ENCODE results near the gene LGMN.

LGMN gene

DNA sequence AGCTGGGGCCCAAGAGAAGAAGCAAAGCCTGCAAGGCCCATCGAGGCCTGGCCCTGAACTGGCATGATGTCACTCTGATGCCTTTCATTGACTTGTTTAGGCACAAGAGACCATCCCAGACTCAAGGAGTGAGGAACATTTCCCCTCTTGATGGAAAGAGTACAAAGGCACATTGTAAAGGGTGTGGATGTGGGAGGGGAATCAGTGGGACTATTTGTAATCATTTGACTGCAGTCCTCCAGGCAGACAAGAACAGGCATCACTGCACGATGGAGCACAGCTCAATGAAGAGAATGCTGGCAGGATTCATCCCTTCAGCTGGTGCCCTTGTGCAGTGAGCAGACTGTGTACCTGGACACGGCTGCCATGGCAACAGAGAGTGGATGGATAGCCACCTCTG, 87.9 kb downstream of the LGMN start:
- no peak overlapping the region for H3K4me3 ChIP-seq (ENCODE audit: low read length)
- no peak for DNase-seq (ENCODE audit: low read depth, low spot score)

DNA sequence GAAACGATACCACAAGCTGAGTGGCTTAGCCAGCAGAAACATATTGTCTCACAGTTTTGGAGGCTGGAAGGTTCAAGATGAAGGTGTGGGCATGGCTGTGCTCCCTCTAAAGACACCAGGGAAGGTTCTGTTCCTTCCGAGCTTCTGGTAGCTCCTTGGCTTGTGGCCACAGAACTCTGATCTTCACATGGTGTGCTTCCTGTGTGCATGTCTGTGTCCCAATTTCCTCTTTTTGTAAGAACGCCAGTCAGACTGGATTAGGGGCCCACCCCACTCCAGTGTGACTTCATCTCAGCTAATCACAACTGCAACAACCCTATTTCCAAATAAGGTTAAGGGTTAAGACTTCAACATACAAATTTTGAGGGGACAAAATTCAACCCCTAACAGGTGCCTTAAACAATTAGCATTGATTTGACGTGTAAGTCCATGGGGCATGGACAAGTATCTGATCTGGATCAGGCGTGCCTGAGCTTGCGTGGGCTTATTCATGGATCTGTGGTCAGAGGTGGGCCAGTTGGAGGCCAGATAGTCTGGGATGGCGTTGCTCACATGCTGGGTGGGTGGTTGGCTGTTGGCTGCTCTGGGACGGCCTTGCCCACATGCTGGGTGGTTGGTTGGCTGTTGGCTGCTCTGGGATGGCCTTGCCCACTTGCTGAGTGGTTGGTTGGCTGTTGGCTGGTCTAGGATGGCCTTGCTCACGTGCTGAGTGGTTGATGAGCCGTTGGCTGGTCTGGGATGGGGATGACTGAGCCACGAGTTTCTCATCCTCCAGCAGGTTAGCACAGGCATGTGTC, 88.5 kb downstream of the LGMN start:
- peak; percentile 38 for DNase-seq (ENCODE audit: low read depth, low spot score)
- no peak overlapping the region for H3K4me3 ChIP-seq (ENCODE audit: low read length)

DNA sequence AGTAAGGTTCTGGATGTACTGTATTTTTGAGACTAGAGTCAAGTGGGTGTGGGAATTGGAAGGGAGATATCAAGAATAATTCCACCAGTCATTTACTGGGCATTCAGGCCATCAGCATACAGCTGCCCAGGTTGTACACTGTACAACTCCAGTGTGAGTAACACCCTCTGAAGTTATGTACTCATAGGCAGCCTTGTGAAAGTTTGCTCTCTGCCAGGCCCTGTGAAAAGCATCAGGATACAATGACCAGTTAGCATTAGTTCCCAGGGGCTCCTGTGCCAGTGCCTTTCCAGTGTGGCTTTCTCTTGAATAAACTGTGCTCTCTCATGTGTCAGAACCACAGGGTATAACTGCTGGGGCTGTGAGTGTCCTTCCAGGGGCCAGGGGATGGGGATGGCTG, 89.7 kb downstream of the LGMN start:
- no peak for DNase-seq (ENCODE audit: low read depth, low spot score)
- H3K4me3 ChIP-seq (ENCODE audit: low read length): no peak overlapping the region

DNA sequence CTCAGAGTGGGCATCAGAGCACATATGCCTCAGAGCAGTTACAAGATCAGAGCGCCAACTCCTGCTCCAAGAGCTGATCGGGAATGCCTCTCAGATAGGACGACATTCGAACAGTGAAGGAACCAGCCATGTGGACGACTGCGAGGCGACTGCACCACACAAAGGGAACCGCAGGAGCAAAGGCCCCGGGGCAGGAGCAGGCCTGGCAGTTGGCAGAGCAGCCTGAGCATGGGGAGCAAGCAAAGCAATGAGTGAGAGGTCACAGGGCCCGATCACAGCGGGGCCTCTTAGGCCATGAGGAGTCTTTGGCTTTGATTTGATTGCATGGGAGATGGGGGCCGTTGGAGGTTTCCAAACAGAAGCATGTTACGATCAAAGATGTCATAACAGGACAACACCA, 90.3 kb downstream of the LGMN start:
- DNase-seq (ENCODE audit: low read depth, low spot score): no peak
- no peak overlapping the region for H3K4me3 ChIP-seq (ENCODE audit: low read length)

DNA sequence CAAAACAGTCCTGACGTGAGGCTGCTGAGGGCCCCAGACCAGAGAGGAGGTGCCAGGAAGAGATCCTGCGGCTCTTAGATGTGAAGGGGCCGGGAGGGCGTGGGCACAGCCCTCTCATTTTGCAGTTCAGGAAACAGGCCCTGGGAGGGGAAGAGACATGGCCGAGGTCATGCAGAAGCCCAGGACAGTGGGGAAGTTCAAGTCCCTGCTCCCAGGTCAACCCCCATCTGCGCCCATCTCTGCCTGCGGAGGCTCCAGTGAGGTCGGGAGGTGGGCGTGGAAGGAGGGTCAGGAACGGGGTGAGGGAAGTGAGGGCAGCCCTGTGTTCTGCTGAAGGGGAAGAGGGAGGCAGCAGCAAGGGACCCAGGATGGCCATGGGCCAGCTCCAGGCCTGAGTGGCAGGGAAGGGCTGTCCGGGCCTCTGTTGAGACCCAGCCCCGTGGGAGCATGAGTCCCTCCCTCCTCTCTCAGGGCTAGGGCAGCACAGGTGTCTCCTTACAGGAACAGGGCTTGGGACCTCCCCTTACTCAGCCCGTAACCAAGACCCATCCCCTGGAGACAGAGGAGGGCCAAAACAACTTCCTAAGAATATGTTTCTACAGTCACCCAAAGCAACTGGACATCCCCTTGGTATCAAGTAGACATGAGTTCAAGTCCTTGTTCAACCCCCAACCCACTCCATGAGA, 90.8 kb downstream of the LGMN start:
- H3K4me3 ChIP-seq (ENCODE audit: low read length): no peak overlapping the region
- DNase-seq (ENCODE audit: low read depth, low spot score): no peak

DNA sequence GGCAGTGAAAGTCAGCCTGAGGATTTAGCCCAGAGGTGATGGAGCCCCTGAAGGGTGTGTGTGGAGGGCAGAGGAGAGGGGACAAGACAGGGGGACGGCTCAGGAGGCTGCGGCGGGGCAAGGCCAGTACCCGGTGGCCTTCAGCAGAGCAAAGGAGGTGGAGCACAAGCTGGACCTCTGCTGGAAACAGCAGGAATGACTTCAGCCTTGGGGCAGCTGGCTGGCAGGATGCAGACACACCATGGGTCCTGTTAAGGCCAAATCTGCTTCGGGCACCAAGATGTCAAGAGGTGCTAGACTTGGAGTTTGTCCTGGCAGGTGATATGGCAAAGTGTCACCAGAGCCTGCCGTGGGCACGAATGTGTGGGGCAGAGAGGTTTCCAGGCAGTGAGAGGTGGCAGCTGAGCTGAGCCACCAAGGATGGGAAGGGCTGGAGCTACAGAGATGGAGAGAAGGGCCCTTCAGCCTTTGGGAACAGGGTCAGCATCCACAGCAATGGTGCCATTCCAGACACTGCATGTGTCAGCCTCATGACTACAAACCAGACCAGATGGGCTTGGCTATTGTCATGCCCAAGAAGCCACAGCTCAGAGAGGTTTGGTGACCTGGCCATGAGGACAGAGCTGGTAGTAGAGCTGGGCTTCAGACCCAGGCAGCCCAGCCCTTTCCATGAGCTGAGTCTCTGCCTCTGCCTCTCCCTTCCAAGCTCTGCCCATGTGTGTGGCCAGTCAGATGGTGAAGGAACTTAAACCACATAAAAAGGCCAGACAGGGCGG, 91.9 kb downstream of the LGMN start:
- DNase-seq (ENCODE audit: low read depth, low spot score): no peak
- H3K4me3 ChIP-seq (ENCODE audit: low read length): no peak overlapping the region

DNA sequence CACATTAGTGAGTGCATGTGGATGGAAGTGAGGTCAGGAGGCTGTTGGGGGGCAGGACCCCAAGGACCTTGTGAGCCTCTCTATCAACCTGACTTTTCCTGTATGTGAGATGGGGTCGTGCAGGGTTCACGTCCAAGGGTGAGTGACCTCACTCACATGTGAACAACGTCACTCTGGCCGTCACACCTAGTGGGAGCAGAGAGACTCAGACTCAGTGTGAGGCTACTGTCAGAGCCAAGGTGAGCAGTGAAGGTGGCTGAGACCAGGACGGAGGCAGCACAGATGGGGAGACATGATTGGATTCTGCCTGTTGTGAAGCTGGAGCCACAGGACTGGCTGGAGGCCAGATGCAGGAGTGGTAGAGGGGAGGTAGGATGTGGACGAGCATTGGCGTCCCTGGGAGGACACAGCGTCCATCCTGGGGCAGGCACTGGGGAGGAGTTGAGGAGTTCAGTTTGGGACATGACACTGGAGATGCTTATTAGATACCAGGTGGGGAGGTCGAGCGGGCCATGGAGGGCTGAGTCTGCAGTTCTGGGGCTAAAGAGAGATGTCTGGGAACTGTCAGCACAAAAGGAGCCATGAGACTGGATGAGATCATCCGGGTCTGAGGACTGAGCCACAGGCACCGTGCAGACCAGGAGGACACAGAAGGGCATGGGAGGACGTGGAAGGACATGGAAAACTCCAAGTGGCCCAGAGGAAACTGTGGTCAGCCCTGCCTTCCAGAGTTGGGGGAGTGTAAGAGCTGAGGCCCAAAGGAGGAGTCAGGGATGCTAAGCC, 92.8 kb downstream of the LGMN start:
- no peak for DNase-seq (ENCODE audit: low read depth, low spot score)
- H3K4me3 ChIP-seq (ENCODE audit: low read length): no peak overlapping the region

DNA sequence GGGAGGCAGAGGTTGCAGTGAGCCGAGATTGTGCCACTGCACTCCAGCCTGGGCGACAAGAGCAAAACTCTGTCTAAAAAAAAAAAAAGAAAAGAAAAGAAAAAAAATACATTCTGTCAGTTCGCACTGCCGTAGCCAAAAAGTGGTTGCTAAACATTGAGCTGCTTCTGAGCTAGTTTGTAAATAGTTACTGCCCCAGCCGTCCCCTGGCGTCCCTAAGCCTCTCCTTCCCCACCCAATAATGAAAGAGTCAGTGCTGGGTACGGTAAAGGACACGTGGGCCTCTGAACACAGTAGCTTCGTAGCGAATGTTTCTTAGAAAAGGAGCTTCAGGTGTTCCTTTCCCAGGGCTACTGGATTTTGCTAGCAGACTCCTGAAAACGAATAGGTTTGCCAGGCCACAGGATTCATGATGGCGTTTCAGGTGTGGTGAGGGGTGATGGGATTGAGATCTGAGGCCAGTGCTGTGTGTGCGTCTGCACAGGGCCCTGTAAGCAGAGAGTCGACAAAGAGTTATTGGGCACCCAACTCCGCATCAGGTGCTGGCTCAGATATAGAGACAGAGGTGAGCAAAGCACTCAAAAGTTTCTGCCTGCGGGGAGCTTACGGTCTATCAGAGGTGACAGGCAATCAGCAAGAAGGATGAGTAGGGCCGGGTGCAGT, 94.1 kb downstream of the LGMN start:
- no peak overlapping the region for H3K4me3 ChIP-seq (ENCODE audit: low read length)
- DNase-seq (ENCODE audit: low read depth, low spot score): no peak

All from Jurkat, Clone E6-1 (cell line).